Caki2 (cell line): ENCODE results near the gene XIRP2. TPM values are rescaled to one million over a fixed set of nuclear protein-coding genes. Genes with fewer than 3 reads are reported as not detected.

Experiments
- DNase-seq: peaks from one replicate; pipeline ENCODE4 v3.0.0-alpha.2; 2015; ENCODE audit warnings: low read depth
- in situ Hi-C: cut with HindIII; loops from 2 replicates; pipeline ENCODE4 v1.10.0; 2016; ENCODE audit warnings: low sequenced_read_pairs, low pct_unique_long_range_greater_than_20kb, mixed read lengths
- total RNA-seq: library from RNA; depleted of rRNA; stranded (reverse); fragments of >200 nt; shearing (Covaris generic); gene quantifications from 2 replicates; pipeline ENCODE4 v1.2.3, GENCODE V29; 2014; ENCODE audit warnings: low replicate concordance

Gene XIRP2
- total RNA-seq, 1 experiment from 2014 or later, result not detected

- in situ Hi-C loops, result no loop called here
Observed at GRCh38 chr2:166924967-166925366, 36.7 kb downstream of the XIRP2 start.

GRCh38 chr2:166926657-166927056 lies 38.4 kb downstream of the XIRP2 start:
- in situ Hi-C loops, result no loop called here
- DNase-seq, result no peak

More at GRCh38 chr2:166924967-166925366, 36.7 kb downstream of the XIRP2 start:
- DNase-seq, result no peak

- in situ Hi-C loops, result no loop called here
- DNase-seq, result no peak
Observed at GRCh38 chr2:166932032-166932431, 43.8 kb downstream of the XIRP2 start.

- no peak for DNase-seq
- in situ Hi-C loops, result no loop called here
Observed at GRCh38 chr2:166934817-166935216, 46.5 kb downstream of the XIRP2 start.

GRCh38 chr2:166942377-166942776 lies 54.1 kb downstream of the XIRP2 start:
- in situ Hi-C loops, result no loop called here
- DNase-seq, result no peak

GRCh38 chr2:166944909-166945308 lies 56.6 kb downstream of the XIRP2 start:
- in situ Hi-C loops, result no loop called here
- no peak for DNase-seq

GRCh38 chr2:166957686-166958085 lies 69.4 kb downstream of the XIRP2 start:
- in situ Hi-C loops, result no loop called here
- DNase-seq, result peak; percentile 55

- DNase-seq, result no peak
Observed at GRCh38 chr2:166958986-166959481, 70.8 kb downstream of the XIRP2 start.

GRCh38 chr2:166959556-166959955 lies 71.3 kb downstream of the XIRP2 start:
- in situ Hi-C loops, result no loop called here
- no peak for DNase-seq

More at GRCh38 chr2:166958986-166959481, 70.8 kb downstream of the XIRP2 start:
- in situ Hi-C loops, result no loop called here

- DNase-seq, result no peak
- in situ Hi-C loops, result no loop called here
Observed at GRCh38 chr2:166960702-166961270, 72.5 kb downstream of the XIRP2 start.

- in situ Hi-C loops, result no loop called here
- DNase-seq, result no peak
Observed at GRCh38 chr2:166961933-166962332, 73.7 kb downstream of the XIRP2 start.

GRCh38 chr2:166969486-166969885 lies 81.2 kb downstream of the XIRP2 start:
- in situ Hi-C loops, result no loop called here

GRCh38 chr2:166972002-166972401 lies 83.7 kb downstream of the XIRP2 start:
- in situ Hi-C loops, result no loop called here
- no peak for DNase-seq

More at GRCh38 chr2:166969486-166969885, 81.2 kb downstream of the XIRP2 start:
- DNase-seq, result no peak

- in situ Hi-C loops, result no loop called here
- DNase-seq, result no peak
Observed at GRCh38 chr2:166972418-166972817, 84.1 kb downstream of the XIRP2 start.

GRCh38 chr2:166984188-166984587 lies 95.9 kb downstream of the XIRP2 start:
- DNase-seq, result no peak
- in situ Hi-C loops, result no loop called here

- DNase-seq, result no peak
- in situ Hi-C loops, result no loop called here
Observed at GRCh38 chr2:166984797-166985196, 96.5 kb downstream of the XIRP2 start.

- in situ Hi-C loops, result no loop called here
- no peak for DNase-seq
Observed at GRCh38 chr2:166994588-166995336, 106.5 kb downstream of the XIRP2 start.

- in situ Hi-C loops, result no loop called here
- no peak for DNase-seq
Observed at GRCh38 chr2:166996465-166996864, 108.2 kb downstream of the XIRP2 start.

GRCh38 chr2:167001165-167001564 lies 112.9 kb downstream of the XIRP2 start:
- no peak for DNase-seq

GRCh38 chr2:167005096-167005495 lies 116.8 kb downstream of the XIRP2 start:
- in situ Hi-C loops, result no loop called here
- no peak for DNase-seq

More at GRCh38 chr2:167001165-167001564, 112.9 kb downstream of the XIRP2 start:
- in situ Hi-C loops, result no loop called here
